Astrocyte (in vitro differentiated cells and primary cell): Measurements from ENCODE around the gene INPP5F.

Experiments used
- CTCF ChIP-seq: IDR thresholded peaks from 2 replicates; pipeline ENCODE4 v1.5.1; 2011; ENCODE audit warnings: low read depth, mild to moderate bottlenecking, inconsistent platforms, low read length, moderate library complexity; ENCODE audit not compliant: insufficient read depth
- EZH2 ChIP-seq: IDR thresholded peaks from 2 replicates; pipeline ENCODE4 v1.6.1; 2012; ENCODE audit warnings: mild to moderate bottlenecking, low read length, inconsistent platforms; ENCODE audit not compliant: insufficient read depth

GRCh38 chr10:119691726-119692125 is 34.1 kb upstream of the INPP5F start:
- TF ChIP-seq CTCF (no peak), EZH2 (no peak)
